Amygdala (tissue), 56 donors: ENCODE results near the gene SYN1.
A peak's percentile ranks its signal among the peaks of the same experiment; 100 is the strongest.

ENCODE experiments used
- DNase-seq, 56 donors: peaks; one replicate each; lab custom pipeline; 2025; lab: John Stamatoyannopoulos, UW

SYN1 gene

DNA sequence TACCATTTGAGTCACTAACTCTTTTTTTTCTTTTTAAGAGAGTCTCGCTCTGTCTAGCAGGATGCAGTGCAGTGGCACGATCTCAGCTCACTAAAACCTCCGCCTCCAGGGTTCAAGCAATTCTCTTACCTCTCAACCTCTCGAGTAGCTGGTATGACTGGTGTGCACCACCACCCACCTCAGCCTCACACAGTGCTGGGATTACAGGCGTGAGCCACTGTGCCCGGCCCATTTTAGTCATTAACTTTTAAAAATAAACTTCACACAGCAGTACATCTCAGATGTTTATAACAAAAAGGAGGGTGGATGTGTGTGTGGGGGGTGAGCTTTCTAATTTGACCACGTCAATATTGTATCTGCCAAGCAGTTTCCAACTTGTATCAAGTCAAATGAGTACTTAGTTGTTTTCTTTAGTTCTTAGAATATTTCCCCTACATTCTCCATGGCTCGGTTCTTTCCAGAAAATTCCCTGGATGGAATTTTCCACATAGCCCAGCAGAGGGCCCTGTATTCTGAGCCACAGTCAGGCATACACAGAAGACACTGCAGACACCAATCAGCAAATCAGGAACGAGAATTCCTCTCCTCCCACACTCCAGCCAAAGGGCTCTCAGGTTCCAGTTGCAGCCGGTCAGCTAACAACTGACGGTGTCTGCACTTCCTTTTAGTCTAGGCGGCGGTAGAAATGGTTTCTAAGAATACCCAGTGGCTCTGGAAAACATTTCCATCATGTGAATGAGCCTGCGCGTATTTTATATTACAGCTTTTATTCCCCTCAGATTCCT lies 78.7 kb downstream of the SYN1 start:
- peak in 52 of 56 donors; percentile 0 to 85 (median 54) for DNase-seq

DNA sequence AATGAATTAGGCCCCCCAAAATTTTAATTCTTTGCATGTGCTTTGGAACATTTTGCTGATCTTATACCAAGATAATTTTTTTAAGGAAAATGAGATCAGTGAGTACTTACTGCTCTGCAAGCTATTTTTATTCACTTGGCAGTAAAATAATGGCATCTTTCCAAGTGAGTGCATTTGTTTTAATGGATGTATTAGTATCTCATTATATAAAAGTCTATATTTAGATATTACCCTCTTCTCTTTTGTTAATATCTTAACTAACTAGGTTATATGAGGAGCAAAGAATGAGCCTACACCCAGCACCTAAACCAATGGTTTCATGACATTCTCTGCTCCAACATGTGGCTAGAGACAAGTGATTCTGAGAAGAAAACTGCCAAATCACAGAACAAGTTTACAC lies 79.8 kb downstream of the SYN1 start:
- DNase-seq = no peak

DNA sequence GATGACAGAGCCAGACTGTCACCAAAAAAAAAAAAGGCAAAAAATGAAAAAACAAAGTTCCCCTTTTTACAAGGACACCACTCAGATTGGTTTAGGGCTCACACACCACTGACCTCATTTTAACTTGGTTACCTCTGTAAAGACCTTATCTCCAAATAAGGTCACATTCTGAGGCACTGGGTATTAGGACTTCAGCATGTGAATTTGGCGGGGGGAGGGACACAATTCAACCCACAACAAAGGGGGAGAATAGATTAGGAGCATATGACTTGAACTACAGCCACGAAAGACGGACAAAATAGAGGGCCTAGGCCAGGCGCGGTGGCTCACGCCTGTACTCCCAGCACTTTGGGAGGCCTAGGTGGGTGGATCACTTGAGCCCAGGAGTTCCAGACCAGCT lies 89.6 kb downstream of the SYN1 start:
- no peak for DNase-seq

DNA sequence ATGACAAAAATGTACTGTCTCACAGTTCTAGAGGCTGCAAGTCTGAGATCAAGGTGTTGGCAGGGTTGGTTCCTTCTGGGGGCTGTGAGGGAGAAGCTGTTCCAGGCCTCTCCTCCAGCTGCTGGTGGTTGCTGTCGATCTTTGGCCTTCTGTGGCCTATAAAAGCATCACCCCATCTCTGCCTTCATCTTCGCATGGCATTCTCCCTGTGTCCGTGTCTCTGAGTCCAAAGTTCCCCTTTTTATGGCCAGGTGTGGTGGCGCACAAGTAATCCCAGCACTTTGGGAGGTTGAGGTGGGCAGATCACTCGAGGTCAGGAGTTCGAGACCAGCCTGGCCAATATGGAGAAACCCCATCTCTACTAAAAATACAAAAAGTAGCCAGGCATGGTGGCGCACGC lies 90.1 kb downstream of the SYN1 start:
- no peak for DNase-seq

DNA sequence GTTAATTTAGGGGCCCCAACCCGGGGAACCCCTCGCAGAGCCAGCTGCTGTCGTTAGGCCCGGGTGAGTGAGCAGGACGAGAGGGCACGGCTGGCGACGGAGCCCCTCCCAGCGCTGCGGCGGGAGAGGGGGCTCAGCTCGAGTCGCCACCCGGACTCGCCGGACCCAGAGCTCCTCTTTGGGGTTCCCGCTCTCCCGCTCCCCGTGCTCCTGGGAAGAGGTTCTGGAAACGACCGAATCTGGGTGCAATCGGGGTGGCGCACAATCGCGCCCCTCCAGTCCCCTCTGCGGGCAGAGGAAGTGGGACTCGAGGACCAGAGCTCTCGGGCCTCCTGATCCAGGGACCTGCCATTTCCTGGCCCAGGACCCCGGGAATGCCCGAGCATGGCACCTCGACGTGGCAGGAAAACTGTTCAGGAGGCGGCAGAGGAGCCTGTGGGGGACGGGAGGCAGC lies 95.9 kb downstream of the SYN1 start:
- DNase-seq = peak in 1 of 56 donors; percentile 7

DNA sequence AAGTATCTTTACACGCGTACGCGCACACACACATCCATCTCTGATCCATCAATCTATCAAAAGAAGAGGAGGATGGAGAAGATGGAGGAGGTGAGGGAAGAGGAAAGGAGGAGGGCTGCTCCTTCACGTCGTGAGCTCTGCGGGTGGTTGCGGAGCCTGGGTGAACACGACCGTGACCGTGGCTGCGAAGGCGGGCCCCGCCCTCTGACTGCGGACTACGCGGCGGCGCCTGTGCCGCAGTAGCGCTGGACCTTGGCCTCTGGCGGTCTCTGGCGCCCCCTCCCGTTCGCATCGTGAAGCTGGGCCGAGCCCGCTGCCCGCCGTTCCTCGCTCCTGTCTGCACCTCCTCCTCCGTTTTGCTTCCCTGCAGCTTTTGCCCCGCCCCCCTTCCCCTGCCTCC lies 96.4 kb downstream of the SYN1 start:
- DNase-seq = peak in 55 of 56 donors; percentile 1 to 85 (median 49)
